Astrocyte (in vitro differentiated cells and primary cell): Measurements from ENCODE around the gene EMC10. TPM values are rescaled to one million over a fixed set of nuclear protein-coding genes. Genes with fewer than 3 reads are reported as not detected.

Experiments used
- DNase-seq: peaks from one replicate; pipeline ENCODE4 v3.0.0-alpha.2; 2010; ENCODE audit warnings: low read depth
- FAIRE-seq: peaks from 2 replicates; lab custom pipeline; 2011; peaks lifted over from hg19 to GRCh38; lab: Jason Lieb, UNC
- H2AFZ ChIP-seq: 2 replicates; pipeline ENCODE4 v1.6.0; 2012; ENCODE audit warnings: low read depth, low read length, inconsistent platforms
- H3K27ac ChIP-seq: 2 replicates; pipeline ENCODE4 v1.5.1; 2011; ENCODE audit warnings: low read depth, low read length, inconsistent platforms
- H3K27me3 ChIP-seq: 2 replicates; pipeline ENCODE4 v1.6.0; 2011; ENCODE audit warnings: low read length, inconsistent platforms; ENCODE audit not compliant: insufficient read depth
- H3K36me3 ChIP-seq: 2 replicates; pipeline ENCODE4 v1.5.1; 2011; ENCODE audit warnings: low read length, inconsistent platforms; ENCODE audit not compliant: insufficient read depth
- H3K4me1 ChIP-seq: 2 replicates; pipeline ENCODE4 v1.5.1; 2011; ENCODE audit warnings: low read length, inconsistent platforms; ENCODE audit not compliant: insufficient read depth
- H3K4me2 ChIP-seq: 2 replicates; pipeline ENCODE4 v1.6.0; 2012; ENCODE audit warnings: low read length, inconsistent platforms
- H3K4me3 ChIP-seq: 2 replicates; pipeline ENCODE4 v1.5.1; 2011; ENCODE audit warnings: low read depth, mild to moderate bottlenecking, low read length, inconsistent platforms; ENCODE audit not compliant: insufficient read depth
- H3K79me2 ChIP-seq: 2 replicates; pipeline ENCODE4 v1.6.0; 2012; ENCODE audit warnings: mild to moderate bottlenecking, low read length, inconsistent platforms; ENCODE audit not compliant: insufficient read depth
- H3K9ac ChIP-seq: 2 replicates; pipeline ENCODE4 v1.6.0; 2012; ENCODE audit warnings: mild to moderate bottlenecking, low read length, inconsistent platforms
- H3K9me3 ChIP-seq: 2 replicates; pipeline ENCODE4 v1.5.1; 2012; ENCODE audit warnings: low read depth, mild to moderate bottlenecking, low read length, inconsistent platforms; ENCODE audit not compliant: insufficient read depth
- H4K20me1 ChIP-seq: 2 replicates; pipeline ENCODE4 v1.6.0; 2012; ENCODE audit warnings: low read length, inconsistent platforms; ENCODE audit not compliant: insufficient read depth
- H3K27ac Mint-ChIP-seq: one replicate; pipeline ENCODE4 v1.8.0; 2021; ENCODE audit warnings: mild to moderate bottlenecking, mixed read lengths; ENCODE audit not compliant: unreplicated experiment
- H3K27me3 Mint-ChIP-seq: one replicate; pipeline ENCODE4 v1.8.0; 2021; ENCODE audit warnings: low read depth, mixed read lengths; ENCODE audit not compliant: unreplicated experiment
- H3K36me3 Mint-ChIP-seq: one replicate; pipeline ENCODE4 v1.8.0; 2021; ENCODE audit warnings: low read depth, mixed read lengths; ENCODE audit not compliant: unreplicated experiment
- H3K4me1 Mint-ChIP-seq: one replicate; pipeline ENCODE4 v1.8.0; 2021; ENCODE audit warnings: low read depth, mixed read lengths; ENCODE audit not compliant: unreplicated experiment
- H3K4me3 Mint-ChIP-seq: one replicate; pipeline ENCODE4 v1.8.0; 2021; ENCODE audit warnings: mild to moderate bottlenecking, moderate library complexity, mixed read lengths; ENCODE audit not compliant: unreplicated experiment
- H3K9me3 Mint-ChIP-seq: one replicate; pipeline ENCODE4 v1.8.0; 2021; ENCODE audit warnings: mild to moderate bottlenecking, mixed read lengths; ENCODE audit not compliant: unreplicated experiment
- EZH2 ChIP-seq: IDR thresholded peaks from 2 replicates; pipeline ENCODE4 v1.6.1; 2012; ENCODE audit warnings: mild to moderate bottlenecking, low read length, inconsistent platforms; ENCODE audit not compliant: insufficient read depth
- total RNA-seq: library from RNA; stranded (reverse); gene quantifications from 2 replicates; pipeline ENCODE4 v1.2.1, GENCODE V29; 2021
- TF ChIP-seq, protein P1 (sequence below): IDR thresholded peaks from 2 replicates; pipeline ENCODE4 v1.5.1; 2011; ENCODE audit warnings: low read depth, mild to moderate bottlenecking, inconsistent platforms, low read length, moderate library complexity; ENCODE audit not compliant: insufficient read depth

The EMC10 gene
- total RNA-seq, 1 donor from 2014 or later = not detected

- no peaks in the 10 kb centered on the region for H3K9me3 ChIP-seq
- DNase-seq (no peak), FAIRE-seq (no peak)
- no peak overlapping the region for H3K4me2 ChIP-seq
- no peaks in the 10 kb centered on the region for H3K27me3 ChIP-seq
- no peak overlapping the region for H3K4me3 Mint-ChIP-seq
- no peak overlapping the region for H2AFZ ChIP-seq
- H3K27ac Mint-ChIP-seq = no peak overlapping the region
- H3K79me2 ChIP-seq = no peaks in the 10 kb centered on the region
- H3K4me1 Mint-ChIP-seq = no peaks in the 10 kb centered on the region
- no peak overlapping the region for H3K9ac ChIP-seq
- TF ChIP-seq EZH2 = no peak
- TF ChIP-seq, protein P1, sequence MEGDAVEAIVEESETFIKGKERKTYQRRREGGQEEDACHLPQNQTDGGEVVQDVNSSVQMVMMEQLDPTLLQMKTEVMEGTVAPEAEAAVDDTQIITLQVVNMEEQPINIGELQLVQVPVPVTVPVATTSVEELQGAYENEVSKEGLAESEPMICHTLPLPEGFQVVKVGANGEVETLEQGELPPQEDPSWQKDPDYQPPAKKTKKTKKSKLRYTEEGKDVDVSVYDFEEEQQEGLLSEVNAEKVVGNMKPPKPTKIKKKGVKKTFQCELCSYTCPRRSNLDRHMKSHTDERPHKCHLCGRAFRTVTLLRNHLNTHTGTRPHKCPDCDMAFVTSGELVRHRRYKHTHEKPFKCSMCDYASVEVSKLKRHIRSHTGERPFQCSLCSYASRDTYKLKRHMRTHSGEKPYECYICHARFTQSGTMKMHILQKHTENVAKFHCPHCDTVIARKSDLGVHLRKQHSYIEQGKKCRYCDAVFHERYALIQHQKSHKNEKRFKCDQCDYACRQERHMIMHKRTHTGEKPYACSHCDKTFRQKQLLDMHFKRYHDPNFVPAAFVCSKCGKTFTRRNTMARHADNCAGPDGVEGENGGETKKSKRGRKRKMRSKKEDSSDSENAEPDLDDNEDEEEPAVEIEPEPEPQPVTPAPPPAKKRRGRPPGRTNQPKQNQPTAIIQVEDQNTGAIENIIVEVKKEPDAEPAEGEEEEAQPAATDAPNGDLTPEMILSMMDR = no peak
- H3K27me3 Mint-ChIP-seq = no peaks in the 10 kb centered on the region
- H3K36me3 Mint-ChIP-seq = no peaks in the 10 kb centered on the region
- no peak overlapping the region for H3K4me3 ChIP-seq
- peaks cover 13% of the 10 kb centered on the region for H3K9me3 Mint-ChIP-seq
- H3K4me1 ChIP-seq = no peaks in the 10 kb centered on the region
- no peak overlapping the region for H3K27ac ChIP-seq
- no peaks in the 10 kb centered on the region for H3K36me3 ChIP-seq
- H4K20me1 ChIP-seq = no peaks in the 10 kb centered on the region
Observed at GRCh38 chr19:50453243-50453642, 23.1 kb upstream of the EMC10 start.

GRCh38 chr19:50455992-50456391, 20.3 kb upstream of the EMC10 start:
- Histone ChIP-seq H3K79me2 (no peaks in the 10 kb centered on the region), H3K27ac (no peak overlapping the region), H2AFZ (no peak overlapping the region), H3K4me3 (no peak overlapping the region), H3K36me3 (no peaks in the 10 kb centered on the region), H3K9me3 (no peaks in the 10 kb centered on the region), H4K20me1 (no peaks in the 10 kb centered on the region), H3K9ac (no peak overlapping the region), H3K4me2 (no peak overlapping the region), H3K4me1 (peaks cover 5% of the 10 kb centered on the region), H3K27me3 (no peaks in the 10 kb centered on the region)
- no peaks in the 10 kb centered on the region for H3K36me3 Mint-ChIP-seq
- H3K4me3 Mint-ChIP-seq = no peak overlapping the region
- H3K27me3 Mint-ChIP-seq = peaks cover 2% of the 10 kb centered on the region
- H3K9me3 Mint-ChIP-seq = peaks cover 10% of the 10 kb centered on the region
- H3K27ac Mint-ChIP-seq = no peak overlapping the region
- H3K4me1 Mint-ChIP-seq = no peaks in the 10 kb centered on the region
- DNase-seq = no peak
- TF ChIP-seq, protein P1 = no peak
- no peak for TF ChIP-seq EZH2
- no peak for FAIRE-seq

DNA sequence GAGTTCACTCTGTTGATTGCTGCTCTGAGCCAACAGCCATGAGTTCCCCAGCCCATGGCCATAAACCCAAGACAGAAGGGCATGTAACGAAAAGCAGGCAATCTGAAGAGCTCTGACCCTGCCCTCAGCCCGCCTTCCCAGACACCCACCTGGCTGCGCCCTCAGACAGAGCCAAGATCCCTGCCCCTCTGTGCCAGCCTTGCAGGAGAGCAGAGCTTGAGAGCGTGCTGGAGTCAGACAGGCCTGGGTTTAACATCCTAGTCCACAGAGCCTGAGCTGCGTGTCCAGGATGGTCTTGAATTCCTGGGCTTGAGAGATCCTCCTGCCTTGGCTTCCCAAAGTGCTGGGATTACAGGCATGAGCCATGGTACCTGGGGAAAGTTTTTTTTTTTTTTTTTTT, 19.0 kb upstream of the EMC10 start:
- no peaks in the 10 kb centered on the region for H3K79me2 ChIP-seq
- no peak overlapping the region for H3K4me2 ChIP-seq
- H3K9me3 ChIP-seq = no peaks in the 10 kb centered on the region
- Mint-ChIP-seq H3K4me3 (no peak overlapping the region), H3K27ac (no peak overlapping the region), H3K4me1 (no peaks in the 10 kb centered on the region), H3K27me3 (peaks cover 2% of the 10 kb centered on the region), H3K36me3 (no peaks in the 10 kb centered on the region), H3K9me3 (peaks cover 15% of the 10 kb centered on the region)
- no peaks in the 10 kb centered on the region for H4K20me1 ChIP-seq
- H2AFZ ChIP-seq = no peak overlapping the region
- H3K27me3 ChIP-seq = no peaks in the 10 kb centered on the region
- H3K4me3 ChIP-seq = no peak overlapping the region
- no peaks in the 10 kb centered on the region for H3K36me3 ChIP-seq
- no peak overlapping the region for H3K9ac ChIP-seq
- no peak overlapping the region for H3K27ac ChIP-seq
- H3K4me1 ChIP-seq = peaks cover 5% of the 10 kb centered on the region
- DNase-seq (no peak), FAIRE-seq (no peak)
- TF ChIP-seq, protein P1 = no peak
- no peak for TF ChIP-seq EZH2
